Ishikawa (cell line): Measurements from ENCODE around the gene SGMS1.

Source experiments
- CEBPB ChIP-seq: IDR thresholded peaks from 2 replicates; pipeline ENCODE4 v1.6.1; 2012
- EP300 ChIP-seq: IDR thresholded peaks from 2 replicates; pipeline ENCODE4 v1.6.1; 2012; ENCODE audit warnings: borderline replicate concordance
- REST ChIP-seq: IDR thresholded peaks from 2 replicates; pipeline ENCODE4 v1.6.1; 2012; ENCODE audit warnings: low read depth, mild to moderate bottlenecking
- ZBTB7A ChIP-seq: IDR thresholded peaks from 2 replicates; pipeline ENCODE4 v1.6.1; 2012; ENCODE audit warnings: low read depth
- TF ChIP-seq, protein P1 (sequence below): IDR thresholded peaks from 2 replicates; pipeline ENCODE4 v1.6.1; 2012

DNA sequence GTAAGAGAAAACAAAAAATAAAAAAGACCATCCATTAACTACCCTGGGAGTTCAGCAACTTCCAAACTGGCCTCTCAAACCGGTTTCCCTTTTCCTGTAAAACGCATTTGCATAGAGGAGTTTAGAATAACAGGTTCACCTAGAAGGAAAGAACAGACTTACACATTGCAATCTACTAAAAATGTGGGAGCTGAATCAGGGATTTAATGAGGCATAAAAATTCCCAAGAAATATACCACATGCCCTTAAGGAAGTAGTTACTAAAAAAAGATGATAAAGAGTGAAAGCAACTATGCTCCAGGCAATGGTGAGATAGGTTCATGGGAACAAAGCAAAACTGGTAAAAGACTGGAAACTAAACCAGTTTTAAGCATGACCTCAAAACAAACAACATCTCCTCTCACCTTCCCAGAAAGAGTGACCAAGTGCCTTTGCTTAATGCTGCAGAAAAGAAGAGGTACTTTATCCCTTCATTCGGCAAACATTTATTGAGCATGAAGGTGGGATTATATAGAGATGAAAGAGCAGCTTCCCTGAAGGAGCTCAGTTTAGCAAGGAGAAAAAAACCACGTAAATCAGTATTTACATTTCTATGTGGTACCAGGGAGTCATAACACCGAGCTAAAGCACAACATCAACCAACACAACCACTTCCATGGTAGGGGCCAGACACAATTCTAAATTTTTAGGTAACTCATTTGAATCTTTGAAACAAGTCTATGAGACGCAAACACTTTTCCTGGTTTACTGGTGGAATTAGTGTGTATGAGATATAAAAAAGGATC lies 152.8 kb downstream of the SGMS1 start:
- peak; percentile 15; the same call in 1 of the 2 replicates for TF ChIP-seq EP300
- TF ChIP-seq, protein P1, sequence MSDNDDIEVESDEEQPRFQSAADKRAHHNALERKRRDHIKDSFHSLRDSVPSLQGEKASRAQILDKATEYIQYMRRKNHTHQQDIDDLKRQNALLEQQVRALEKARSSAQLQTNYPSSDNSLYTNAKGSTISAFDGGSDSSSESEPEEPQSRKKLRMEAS, result no peak; the same call in 1 of the 2 replicates
- TF ChIP-seq CEBPB, result no peak
- no peak for TF ChIP-seq ZBTB7A
- TF ChIP-seq REST, result no peak
